Activated gamma-delta T cell treated with Interleukin-2 at 50 U/mL for 16 hours (primary cell): Measurements from ENCODE around the gene PTOV1.
A peak's percentile ranks its signal among the peaks of the same experiment; 100 is the strongest.

Experiments used
- DNase-seq: peaks from one replicate; pipeline ENCODE4 v3.0.0-alpha.2; 2020

Gene PTOV1

DNA sequence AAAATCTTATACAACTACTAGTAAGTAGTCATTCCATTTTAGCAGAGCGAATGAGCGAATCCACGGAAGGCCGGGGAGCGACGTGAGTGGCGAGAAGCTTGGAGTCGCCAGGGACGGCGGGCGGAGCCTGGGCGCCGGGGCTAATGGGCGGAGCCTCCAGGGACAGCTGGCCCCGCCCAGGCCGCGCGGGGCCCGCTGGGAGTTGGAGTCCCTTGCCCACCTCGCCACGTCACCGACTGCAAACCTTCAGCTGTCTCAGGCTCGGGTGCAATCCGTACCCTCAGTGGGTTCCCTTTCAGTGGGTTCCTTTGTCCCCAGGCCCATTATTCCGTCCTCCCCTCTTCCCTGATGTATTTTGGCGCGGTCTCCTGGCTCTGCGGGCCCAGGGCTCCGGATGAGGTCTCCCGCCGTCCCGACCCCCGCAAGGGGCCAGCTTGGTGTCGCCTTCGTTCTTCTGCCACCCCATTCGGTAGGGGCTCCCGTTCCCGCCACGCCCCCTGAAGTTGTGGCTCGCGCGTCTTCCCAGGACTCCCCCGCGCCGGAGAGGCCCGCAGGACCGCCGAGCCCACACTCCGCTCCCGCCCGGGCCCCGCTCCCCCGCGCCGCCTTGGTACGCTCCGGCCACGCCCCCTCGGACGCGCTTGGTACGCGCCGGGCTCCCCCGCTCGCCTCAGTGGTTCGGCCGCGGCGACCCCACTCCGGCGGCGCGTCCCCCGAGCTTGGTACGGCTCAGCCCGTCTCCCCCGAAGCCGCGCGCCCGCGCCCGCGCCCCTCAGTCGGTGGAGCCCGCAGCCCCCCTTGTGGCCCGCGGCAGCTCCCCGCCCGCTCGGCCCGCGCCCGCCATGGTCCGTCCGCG, at the start of gene PTOV1:
TSS of gene PTOV1 (plus strand) at position 673 of the 856 bp plus-strand sequence.
- peak; percentile 84 for DNase-seq

DNA sequence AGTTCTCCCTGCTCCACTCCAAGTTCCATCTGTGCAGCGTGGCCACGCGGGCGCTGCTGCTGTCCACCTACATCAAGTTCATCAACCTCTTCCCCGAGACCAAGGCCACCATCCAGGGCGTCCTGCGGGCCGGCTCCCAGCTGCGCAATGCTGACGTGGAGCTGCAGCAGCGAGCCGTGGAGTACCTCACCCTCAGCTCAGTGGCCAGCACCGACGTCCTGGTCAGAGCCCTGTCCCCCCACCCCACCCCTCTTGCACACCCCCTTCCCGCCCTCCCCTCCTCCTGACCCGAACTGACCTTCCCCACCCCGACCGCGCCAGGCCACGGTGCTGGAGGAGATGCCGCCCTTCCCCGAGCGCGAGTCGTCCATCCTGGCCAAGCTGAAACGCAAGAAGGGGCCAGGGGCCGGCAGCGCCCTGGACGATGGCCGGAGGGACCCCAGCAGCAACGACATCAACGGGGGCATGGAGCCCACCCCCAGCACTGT, 49.5 kb upstream of the PTOV1 start:
- no peak for DNase-seq

DNA sequence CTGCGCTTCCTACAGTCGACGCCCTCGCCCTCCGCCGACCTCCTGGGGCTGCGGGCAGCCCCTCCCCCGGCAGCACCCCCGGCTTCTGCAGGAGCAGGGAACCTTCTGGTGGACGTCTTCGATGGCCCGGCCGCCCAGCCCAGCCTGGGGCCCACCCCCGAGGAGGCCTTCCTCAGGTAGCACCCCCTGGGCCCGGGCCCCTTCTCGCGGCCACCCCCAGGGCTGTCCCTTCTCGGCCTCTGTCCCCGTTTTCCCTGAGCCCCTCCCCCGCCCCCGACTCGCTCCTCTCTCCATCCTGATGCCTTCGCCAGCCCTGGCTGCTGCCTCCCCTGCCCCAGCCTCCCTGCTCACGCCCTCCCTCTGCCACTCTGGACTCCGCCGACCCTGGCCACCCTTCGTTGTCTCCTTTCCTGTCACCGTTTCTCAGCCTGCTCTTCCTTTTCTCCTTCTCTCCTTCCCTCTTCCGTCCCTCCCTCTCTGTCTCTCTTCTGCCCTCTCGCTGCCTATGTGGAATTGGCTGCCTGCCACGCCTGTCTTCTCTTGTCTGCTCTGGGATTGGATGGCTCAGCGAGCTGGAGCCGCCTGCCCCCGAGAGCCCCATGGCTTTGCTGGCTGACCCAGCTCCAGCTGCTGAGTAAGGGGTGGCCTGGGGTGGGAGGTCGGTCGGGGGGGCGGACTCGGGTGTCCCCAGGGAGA, 48.8 kb upstream of the PTOV1 start:
- no peak for DNase-seq

DNA sequence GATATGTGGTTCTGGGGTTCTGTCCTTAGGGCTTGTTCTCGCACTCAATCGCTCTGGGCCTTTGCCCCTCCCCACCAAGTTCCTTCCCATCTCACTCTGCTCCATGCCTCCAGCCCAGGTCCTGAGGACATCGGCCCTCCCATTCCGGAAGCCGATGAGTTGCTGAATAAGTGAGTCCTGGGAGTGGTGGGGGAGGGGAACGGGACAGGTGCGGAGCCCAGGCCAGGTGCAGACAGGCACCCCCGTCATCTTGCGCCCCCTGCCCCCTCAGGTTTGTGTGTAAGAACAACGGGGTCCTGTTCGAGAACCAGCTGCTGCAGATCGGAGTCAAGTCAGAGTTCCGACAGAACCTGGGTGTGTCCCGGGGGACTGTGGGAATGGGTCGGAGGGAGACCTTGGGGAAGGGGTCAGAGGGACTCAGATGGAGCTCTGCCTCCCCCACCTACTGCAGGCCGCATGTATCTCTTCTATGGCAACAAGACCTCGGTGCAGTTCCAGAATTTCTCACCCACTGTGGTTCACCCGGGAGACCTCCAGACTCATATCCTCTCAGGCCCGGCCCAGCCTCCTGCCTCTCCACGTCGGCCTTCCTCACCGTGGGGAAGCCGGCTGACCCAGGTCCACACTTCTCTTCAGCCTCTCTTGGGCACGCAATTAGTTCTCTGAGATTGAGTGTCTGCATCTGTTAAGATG, 48.0 kb upstream of the PTOV1 start:
- no peak for DNase-seq

DNA sequence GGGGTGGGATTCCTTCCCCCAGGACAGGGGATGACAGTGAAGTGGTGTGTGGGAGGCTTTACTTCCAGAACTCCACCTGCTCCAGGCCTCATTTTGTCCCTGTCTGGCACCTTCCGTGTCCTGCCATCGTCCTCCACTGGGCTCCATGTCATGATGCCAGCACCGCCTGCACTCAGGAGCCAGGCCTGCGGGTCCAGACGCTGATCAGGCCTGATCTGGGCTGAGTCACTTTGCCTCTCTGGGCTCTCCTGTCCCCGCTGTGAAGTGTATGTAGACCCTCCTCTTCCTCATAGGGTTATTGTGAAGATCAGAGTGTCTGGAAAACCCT, 47.5 kb upstream of the PTOV1 start:
- DNase-seq: no peak

DNA sequence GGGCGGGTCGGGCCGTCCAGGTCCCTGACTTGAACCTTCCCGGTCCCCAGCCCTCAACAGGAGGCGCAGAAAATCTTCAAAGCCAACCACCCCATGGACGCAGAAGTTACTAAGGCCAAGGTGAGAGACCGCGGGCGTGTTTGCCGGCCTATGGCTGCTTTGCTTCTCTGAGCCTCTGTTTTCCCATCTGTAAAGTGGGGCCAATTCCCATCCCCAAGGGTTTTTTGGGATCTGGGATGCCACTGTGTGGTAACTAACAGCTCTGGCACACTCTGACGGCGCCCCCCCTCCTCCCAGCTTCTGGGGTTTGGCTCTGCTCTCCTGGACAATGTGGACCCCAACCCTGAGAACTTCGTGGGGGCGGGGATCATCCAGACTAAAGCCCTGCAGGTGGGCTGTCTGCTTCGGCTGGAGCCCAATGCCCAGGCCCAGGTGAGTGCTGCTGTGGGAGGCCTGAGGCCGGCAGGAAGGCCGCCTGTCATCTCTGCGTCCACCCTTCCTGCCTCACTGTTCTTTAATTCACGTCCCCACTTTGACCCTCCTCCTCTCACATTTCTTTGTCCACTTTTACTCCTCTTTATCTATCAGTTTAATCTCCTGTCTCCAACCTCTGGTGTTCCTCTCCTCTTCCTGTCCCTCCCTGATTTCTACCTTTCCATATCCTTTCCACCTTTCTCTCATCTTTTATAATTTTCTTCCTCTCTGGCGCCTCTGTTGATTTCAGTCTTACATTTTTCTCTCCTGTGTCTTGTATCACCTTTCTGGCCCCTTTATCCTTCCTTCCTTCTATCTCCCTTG, 44.9 kb upstream of the PTOV1 start:
- no peak for DNase-seq

DNA sequence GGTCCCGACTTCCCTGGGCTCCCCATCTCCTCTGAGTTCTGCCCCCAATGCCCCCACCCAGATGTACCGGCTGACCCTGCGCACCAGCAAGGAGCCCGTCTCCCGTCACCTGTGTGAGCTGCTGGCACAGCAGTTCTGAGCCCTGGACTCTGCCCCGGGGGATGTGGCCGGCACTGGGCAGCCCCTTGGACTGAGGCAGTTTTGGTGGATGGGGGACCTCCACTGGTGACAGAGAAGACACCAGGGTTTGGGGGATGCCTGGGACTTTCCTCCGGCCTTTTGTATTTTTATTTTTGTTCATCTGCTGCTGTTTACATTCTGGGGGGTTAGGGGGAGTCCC, 44.4 kb upstream of the PTOV1 start:
- no peak for DNase-seq

DNA sequence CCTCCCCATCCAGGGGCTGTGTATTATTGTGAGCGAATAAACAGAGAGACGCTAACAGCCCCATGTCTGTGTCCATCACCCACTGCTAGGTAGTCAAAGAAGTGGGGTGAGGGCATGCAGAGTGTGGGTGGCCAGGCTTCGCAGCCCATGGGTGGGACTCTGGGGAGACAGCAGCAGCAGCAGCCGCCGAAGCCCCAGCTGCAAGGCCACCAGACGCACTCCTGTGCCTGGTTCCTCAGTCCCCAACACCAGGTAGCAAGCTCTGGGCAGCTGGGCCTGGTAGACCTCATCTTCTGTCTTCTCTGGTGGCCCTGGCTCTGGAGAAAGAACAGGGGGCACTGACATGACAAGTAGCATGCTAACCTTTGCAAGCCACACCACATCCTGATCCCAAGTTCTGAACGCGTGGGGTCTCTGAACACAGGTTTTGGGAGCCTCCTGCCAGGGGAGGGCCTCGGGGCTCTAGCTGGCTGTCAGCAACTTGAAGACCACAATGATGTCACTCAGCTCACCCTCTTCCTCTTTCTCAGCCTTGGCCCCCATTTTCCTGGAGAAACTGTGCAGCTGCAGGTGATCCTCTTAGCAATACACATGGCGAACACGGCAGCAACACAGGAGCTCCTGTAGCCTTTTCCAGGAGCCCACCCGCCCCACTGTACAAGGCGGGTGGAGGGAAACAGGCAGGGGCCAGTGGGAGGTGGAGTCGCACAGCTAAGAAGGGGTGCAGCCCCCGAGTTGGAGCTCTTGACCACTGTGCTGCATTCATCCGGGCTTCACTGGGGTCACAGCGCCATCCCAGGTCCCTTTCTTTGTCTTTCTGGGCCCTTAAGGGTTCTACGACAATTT, 43.7 kb upstream of the PTOV1 start:
- DNase-seq: no peak

DNA sequence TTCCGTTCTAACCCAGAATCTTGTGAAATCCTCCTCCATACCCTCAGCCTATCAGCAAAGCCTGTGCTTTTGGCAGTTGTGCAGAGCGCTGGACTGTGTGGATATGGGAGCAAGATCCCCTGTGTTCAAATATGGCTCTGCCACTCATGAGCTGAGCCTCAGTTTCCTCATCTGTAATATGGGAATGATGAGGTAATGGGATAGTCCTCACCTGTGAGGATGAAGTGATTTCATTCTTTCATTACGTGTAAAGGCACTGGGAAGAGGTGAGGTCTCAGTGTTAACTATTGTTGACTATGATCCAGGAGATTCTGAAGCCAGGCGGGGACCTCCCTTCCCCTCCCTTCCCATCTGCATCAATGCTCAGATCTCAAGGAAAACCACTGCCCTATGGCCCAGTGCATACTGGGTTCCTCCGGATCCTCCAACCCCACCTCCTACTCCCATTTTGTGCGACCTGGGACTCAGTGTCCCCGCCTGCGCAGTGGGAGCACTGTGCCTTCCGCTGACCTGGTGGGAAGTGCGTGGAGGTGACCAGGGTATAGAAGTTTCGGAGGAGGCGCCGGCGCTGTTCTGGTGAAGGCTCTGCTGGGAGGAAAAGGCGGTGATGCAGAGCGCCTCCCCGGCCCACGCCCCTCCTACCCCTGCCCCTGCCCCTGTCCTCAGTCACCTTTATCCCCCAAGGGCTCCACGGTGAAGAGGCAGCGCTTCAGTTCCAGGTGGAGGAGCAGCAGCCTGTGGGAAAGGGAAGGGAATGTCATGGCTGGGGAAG, 42.9 kb upstream of the PTOV1 start:
- DNase-seq: no peak

DNA sequence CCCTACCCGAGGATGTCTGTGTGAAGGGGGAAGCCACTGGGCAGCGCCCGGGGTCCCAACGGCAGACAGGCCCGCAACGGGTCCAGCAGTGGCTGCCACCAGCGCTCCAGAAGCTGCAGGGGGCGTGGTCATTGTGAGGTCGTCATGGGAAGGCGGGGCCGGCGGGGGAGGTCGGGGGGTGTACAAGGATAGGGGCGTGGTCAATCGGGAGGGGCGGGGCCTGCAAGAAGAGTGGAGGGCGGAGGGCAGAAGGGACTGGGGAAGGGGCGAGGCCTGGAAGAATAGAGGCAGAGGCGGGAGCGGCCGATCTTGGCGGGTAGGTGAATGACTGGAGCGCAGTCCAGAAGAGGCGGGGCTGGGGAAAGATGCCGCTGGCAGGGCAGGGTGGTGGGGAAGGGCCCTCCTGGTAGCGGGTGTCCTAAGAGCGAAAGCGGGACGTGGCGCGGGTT, 42.2 kb upstream of the PTOV1 start:
- DNase-seq: peak; percentile 80

DNA sequence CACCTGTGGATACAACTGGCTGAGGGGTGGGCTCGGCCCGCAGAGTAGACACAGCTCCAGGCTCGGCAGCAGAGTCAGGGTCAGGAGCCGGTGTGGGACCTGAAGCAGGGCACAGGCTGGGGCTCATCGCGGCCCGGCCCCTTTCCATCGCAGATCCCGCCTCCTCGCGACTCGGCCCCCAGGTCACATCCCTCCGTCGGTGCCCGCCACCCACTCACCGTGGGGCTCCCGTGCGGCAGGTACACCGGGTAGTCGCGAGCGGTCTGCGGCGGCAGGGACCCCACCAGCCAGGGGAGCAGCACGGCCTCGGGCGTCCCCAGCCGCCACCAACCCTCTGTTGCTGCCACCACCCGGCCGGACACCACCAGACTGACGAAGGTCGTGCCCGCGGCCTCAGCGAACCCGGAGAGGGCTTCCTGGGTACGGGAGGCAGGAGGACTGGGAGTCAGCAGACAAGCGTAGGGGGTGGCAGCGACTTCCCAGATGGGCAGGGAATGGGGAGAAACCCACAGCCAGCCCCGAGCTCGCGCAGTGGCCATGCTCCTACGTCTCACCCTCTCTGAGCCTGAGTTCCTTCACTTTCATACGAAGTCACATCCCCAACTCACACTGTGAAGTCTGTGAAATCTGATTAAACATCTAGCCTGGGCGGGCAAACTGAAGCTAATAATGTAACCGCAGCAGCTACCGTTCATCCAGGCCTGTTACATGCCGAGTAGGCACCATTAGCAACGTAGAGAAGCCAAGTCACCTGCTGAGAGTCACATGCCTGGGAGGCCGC, 41.6 kb upstream of the PTOV1 start:
- peak; percentile 37 for DNase-seq

DNA sequence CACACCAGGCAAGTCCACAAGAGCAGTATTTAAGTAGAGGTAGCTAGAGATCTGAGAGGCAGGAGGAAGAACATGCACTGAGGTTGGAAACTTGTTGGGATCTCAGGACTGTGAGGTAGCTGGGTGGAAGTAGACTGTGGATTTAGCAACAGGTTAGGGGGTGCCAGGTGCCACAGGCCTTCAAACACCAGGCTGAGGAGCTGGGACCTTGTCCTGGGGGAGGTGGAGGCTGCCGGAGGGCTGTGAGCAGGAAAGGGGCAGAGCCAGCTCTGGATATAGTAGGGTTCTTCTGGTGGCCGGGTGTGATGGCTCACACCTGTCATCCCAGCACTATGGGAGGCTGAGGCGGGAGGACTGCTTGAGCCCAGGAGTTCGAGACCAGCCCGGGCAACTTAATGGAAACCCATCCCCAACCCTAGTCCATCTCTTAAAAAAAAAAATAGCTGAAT, 41.0 kb upstream of the PTOV1 start:
- DNase-seq: no peak

DNA sequence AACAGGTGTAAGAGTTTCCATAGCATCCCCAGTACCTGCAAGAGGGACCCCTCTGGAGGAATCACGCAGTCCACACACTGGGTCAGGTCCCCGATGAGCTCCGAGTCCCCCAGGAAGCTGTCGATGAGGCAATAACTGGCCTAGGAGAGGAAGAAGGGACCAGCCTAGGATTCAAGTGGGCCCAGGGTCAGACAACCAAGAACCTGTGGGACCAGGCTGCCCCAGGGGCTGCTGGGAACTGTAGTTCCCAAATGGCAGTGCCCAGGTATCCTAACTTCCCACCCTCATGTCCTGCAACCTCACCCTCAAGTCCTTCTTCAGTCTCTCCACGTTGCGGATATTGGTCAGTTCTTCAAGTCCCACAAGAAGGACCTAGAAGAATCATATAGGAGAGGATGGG, 39.6 kb upstream of the PTOV1 start:
- no peak for DNase-seq

DNA sequence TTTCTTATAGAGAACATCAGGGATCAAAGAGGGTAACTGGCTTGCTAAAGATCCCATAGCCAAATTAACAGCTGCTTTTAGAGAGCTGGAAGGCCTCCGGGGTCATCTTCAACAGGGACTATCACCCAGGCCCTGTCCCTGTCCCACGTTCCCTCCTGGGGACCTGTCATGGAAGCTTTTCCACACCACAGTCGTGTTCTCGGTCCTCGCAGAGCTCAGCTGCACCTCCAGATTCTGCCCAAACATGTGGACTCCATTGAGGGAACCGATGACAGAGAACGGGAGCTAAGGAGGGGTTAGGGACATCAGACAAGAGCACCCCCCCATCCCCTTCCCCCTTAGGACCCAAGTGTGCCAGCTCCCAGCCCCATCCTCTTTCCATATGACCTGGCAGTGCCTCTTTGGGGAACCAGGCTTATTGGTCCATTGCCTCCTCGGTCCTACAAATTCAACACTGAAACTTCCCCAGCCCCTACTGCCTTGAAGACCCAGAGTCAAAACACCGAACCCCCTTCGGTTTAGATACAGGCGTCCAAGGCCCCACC, 38.4 kb upstream of the PTOV1 start:
- DNase-seq: no peak

DNA sequence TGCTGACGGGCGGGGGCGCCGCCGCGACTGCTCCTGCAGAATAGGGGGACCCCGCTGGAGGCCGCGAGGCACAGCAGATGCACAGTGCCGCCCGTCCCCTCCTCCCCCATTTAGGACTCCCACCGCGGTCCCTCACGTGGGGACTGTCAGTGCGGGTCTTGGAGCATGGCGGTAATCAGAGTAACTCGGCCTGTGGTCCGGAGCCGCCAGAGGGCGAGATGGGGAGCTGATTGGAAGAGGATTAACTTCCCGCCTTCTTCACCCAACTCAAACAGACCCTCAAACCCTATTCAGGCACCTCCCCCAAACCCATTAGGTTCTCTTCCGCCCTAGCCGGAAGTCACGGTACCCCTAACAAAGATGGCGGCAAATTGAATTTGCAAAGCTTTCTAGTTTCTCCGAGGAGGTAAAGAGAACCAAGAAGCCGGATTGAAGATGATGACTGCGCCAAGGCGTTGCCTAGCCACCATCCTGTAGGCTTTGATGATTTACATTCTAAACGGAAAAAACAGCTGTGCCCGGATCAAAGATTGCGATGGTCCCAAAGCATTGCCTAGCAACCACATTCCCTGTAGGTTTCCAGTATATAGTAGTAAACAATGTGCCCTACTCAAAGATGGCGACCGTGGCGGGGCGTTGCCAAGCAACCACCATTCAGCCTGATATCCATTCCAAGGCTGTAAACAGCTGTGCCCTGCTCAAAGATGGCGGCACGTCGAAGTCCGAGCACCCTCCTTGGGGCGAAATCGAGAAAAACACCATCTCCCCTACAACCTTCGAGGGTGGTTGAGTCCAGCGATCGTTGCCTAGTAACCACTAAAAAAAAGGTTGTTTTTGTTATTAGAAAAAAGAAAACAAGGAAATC, 37.7 kb upstream of the PTOV1 start, which contains the start of gene FUZ:
TSS of gene FUZ (minus strand) at position 296 of the 865 bp plus-strand sequence. CDS start at position 110, 186 bp downstream.
- peak; percentile 90 for DNase-seq

DNA sequence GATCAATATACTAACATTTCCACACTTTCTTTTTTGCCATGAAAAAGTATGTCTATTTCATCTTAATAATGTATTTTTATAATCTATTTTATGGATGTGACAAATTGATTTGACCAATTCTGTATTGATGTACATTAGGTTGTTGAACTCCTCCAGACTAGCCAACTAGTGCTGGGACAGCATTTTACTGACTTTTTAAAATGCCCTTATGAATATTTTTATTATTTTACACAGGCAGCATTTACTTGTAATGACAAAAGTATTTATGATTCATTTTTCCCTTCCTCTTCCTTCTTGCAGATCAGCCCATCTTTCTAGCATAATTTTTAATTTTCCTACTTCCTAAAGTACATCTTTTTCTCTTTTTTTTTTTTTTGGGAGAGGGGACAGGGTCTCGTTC, 36.9 kb upstream of the PTOV1 start:
- no peak for DNase-seq

DNA sequence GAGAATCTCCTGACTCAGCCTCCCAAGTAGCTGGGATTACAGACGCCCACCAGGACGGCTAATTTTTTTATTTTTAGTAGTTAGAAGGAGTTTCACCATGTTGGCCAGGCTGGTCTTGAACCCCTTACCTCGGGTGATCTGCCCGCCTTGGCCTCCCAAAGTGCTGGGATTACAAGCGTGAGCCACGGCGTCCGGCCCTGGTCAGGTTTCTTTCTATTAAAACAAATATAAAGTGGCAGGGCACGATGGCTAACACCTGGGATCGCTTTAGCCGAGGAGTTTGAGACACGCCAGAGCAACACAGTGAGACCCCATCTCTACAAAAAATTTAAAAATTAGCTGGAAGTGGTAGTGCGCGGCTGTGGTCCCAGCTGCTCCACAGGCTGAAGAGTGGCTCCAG, 34.4 kb upstream of the PTOV1 start:
- no peak for DNase-seq

DNA sequence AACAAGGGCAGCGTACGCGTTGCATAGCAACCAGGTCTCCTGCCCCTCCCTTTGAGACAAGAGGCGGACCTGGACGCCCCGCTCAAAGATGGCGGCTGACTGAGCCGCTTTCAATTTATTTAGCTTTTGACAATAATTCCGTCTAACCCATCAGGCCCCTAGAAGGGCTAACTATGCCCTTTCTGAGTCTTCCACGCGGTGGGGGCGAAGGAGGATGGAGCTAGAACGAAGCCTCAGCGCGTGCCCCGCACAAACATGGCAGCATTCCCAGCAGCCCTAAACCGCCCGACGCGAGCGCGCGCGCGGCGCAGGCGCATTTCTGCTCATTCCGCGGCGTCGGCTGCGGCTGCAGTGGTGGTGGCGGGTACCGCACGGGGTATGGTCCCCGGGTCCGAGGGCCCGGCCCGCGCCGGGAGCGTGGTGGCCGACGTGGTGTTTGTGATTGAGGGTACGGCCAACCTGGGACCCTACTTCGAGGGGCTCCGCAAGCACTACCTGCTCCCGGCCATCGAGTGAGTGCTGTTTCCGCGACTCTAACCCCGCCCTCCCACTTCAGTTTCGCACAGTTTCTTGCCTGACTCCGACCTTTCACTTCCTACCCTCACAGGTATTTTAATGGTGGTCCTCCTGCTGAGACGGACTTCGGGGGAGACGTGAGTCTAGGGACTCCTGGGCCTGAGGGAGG, 32.9 kb upstream of the PTOV1 start, which contains the start of gene MED25:
TSS of gene MED25 (plus strand) at position 326 of the 685 bp plus-strand sequence. CDS start at position 379, 53 bp downstream.
- peak; percentile 81 for DNase-seq
